ENCODE data around the gene RNF144A. TPM values are rescaled to one million over a fixed set of nuclear protein-coding genes. Genes with fewer than 3 reads are reported as not detected.

The RNF144A gene, protein sequence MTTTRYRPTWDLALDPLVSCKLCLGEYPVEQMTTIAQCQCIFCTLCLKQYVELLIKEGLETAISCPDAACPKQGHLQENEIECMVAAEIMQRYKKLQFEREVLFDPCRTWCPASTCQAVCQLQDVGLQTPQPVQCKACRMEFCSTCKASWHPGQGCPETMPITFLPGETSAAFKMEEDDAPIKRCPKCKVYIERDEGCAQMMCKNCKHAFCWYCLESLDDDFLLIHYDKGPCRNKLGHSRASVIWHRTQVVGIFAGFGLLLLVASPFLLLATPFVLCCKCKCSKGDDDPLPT
- polyA plus RNA-seq (2011; rRNA removed) (0.17 and 0.24 TPM in 2 replicates), polyA minus RNA-seq (2011; rRNA and poly(A)+ RNA removed) (0.43 and 1.9 TPM in 2 replicates)

DNA sequence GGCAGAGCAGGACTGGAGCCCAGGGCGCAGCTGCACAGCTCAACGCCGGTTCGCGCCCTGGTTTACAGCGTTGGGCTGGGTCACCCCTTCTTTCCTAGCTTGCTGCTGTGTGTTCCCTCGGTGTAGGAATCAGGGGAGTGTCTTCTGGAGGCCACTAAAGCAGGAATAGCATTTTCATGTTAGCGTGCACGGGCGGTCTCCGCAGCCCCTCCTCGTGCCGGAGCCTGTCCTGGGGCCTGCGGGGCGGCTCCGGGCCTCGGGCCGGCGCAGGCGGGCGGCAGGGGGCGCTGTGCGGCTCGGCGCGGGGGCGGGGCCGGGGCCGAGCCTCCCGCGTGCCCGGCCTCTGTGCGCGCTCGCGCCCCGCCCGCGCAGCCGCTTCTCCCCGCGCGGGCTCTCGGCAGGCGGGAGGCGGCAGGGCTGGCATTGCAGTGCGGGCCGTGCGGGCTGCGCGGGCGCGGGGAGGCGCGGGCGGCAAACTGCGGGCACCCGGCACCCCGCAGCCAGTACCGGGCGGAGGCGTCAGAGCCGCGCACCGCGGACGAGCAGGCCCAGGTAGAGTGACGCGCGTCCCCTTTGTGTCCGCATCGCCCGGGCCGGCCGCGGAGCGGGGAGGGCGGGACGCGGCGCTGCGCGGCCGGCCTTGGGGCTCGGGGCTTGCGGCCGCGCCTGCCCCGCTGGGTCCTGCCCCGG, at the start of gene RNF144A:
RNF144A (plus strand) TSS at position 342 of the 690 bp plus-strand sequence. CDS start 79,515 bp downstream, outside the sequence.
- Histone ChIP-seq H3K27ac (ENCODE audit: low read depth, low read length) (no peak within 1 kb of the TSS), H3K27me3 (ENCODE audit: control insufficient read depth, insufficient read depth, low read length) (peaks cover 12% of the 10 kb centered on the region), H3K4me3 (ENCODE audit: low read depth, low read length) (peak within 1 kb of the TSS; percentile 49), H3K9me3 (ENCODE audit: control insufficient read depth, insufficient read depth, low read length) (no peaks in the 10 kb centered on the region; the same call in 1 of the 2 replicates)
- POLR2A ChIA-PET, result no interaction called here
- CTCF ChIA-PET, result interaction anchor here (0.5 to 1.7 kb wide), 8 partner anchors 11 to 712 kb away, joined by 3 to 8 read pairs (median 3); no protein-coding TSS in a partner anchor
- DNase-seq (ENCODE audit: low read depth, low spot score), result no peak
- TF ChIP-seq, protein P1, sequence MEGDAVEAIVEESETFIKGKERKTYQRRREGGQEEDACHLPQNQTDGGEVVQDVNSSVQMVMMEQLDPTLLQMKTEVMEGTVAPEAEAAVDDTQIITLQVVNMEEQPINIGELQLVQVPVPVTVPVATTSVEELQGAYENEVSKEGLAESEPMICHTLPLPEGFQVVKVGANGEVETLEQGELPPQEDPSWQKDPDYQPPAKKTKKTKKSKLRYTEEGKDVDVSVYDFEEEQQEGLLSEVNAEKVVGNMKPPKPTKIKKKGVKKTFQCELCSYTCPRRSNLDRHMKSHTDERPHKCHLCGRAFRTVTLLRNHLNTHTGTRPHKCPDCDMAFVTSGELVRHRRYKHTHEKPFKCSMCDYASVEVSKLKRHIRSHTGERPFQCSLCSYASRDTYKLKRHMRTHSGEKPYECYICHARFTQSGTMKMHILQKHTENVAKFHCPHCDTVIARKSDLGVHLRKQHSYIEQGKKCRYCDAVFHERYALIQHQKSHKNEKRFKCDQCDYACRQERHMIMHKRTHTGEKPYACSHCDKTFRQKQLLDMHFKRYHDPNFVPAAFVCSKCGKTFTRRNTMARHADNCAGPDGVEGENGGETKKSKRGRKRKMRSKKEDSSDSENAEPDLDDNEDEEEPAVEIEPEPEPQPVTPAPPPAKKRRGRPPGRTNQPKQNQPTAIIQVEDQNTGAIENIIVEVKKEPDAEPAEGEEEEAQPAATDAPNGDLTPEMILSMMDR (IDR thresholded peaks at IDR 0.05; ENCODE audit: low read depth, low read length), result peak; percentile 29; the same call in 1 of the 2 replicates

DNA sequence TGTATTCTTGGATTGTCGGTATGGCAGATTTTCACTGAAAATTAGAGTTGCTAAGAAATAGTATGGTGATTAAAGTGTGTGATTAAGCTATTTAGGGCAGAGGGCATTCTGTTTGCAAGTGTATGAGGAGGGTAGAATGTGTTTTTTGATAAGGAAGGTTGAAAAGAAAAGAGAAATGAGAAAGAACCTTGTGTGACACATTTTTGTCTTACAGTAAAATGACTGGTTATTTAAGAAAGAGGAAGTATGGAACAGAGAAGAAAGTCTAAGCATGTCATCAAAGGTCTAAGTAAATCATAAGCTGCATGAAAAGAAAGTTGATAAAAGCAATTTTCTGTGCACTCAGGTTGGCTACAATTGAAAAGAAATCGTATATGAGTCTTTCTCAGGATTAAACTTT, 44.8 kb upstream of the RNF144A start:
- TF ChIP-seq, protein P1 (IDR thresholded peaks at IDR 0.05; ENCODE audit: low read depth, low read length), result no peak
- no peak overlapping the region for H3K27ac ChIP-seq (ENCODE audit: low read depth, low read length)
- no peak for DNase-seq (ENCODE audit: low read depth, low spot score)
- no peak overlapping the region for H3K4me3 ChIP-seq (ENCODE audit: low read depth, low read length)
- no peaks in the 10 kb centered on the region for H3K9me3 ChIP-seq (ENCODE audit: control insufficient read depth, insufficient read depth, low read length)
- POLR2A ChIA-PET, result no interaction called here
- CTCF ChIA-PET, result no interaction called here
- peaks cover 3% of the 10 kb centered on the region for H3K27me3 ChIP-seq (ENCODE audit: control insufficient read depth, insufficient read depth, low read length)

DNA sequence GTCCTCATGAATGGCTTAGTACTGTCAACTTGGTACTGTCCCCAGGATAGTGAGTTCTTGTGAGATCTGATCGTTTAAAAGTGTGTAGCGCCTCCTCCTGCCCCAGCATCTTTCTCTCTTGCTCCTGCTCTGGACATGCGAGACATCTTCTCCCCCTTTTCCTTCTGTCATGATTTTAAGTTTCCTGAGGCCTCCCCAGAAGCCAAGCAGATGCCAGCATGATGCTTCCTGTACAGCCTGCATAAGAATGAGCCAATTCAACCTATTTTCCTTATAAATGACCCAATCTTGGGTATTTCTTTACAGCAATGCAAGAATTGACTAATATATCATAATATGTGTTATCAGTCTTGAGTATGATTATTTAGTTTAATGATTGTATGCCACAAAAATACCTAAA, 43.2 kb upstream of the RNF144A start:
- no peaks in the 10 kb centered on the region for H3K9me3 ChIP-seq (ENCODE audit: control insufficient read depth, insufficient read depth, low read length)
- CTCF ChIA-PET, result no interaction called here
- TF ChIP-seq, protein P1 (IDR thresholded peaks at IDR 0.05; ENCODE audit: low read depth, low read length), result no peak
- no peak overlapping the region for H3K4me3 ChIP-seq (ENCODE audit: low read depth, low read length)
- no peak for DNase-seq (ENCODE audit: low read depth, low spot score)
- POLR2A ChIA-PET, result no interaction called here
- no peaks in the 10 kb centered on the region for H3K27me3 ChIP-seq (ENCODE audit: control insufficient read depth, insufficient read depth, low read length)
- no peak overlapping the region for H3K27ac ChIP-seq (ENCODE audit: low read depth, low read length)

DNA sequence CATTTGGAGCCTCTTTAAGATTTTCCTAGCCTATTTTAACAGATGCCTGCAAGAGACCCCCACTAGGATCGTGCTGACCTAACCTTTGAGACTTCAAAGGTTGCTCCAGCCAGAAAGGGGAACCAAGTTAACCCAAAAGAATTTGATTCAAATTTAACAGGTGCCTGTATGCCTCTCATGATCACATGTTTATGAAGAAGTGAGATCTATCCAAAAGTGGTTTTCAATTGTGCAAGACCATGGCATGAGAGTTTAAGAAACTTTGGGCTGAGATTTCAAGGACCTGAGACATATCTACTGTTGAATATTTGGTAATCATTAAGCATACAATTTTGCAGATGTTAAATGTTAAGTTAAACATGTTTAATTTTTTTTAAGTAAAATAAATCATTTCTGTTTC, 40.9 kb upstream of the RNF144A start:
- no peak overlapping the region for H3K4me3 ChIP-seq (ENCODE audit: low read depth, low read length)
- H3K9me3 ChIP-seq (ENCODE audit: control insufficient read depth, insufficient read depth, low read length), result no peaks in the 10 kb centered on the region
- CTCF ChIA-PET, result no interaction called here
- TF ChIP-seq, protein P1 (IDR thresholded peaks at IDR 0.05; ENCODE audit: low read depth, low read length), result no peak
- no peaks in the 10 kb centered on the region for H3K27me3 ChIP-seq (ENCODE audit: control insufficient read depth, insufficient read depth, low read length)
- POLR2A ChIA-PET, result no interaction called here
- H3K27ac ChIP-seq (ENCODE audit: low read depth, low read length), result no peak overlapping the region
- DNase-seq (ENCODE audit: low read depth, low spot score), result no peak
